HG02588 (cell line): ENCODE measurements around the gene SPOCK1.
"Not testable (repeated sequence)": the region's sequence is repeated elsewhere in the genome, so short reads cannot be mapped to it uniquely, and the experiment has no call there.

Experiments
- ATAC-seq: cut with Tn5 transposase; IDR thresholded peaks from one replicate; pipeline ENCODE4 v1.9.1; 2021; ENCODE audit warnings: mild to moderate bottlenecking, moderate library complexity; ENCODE audit not compliant: unreplicated experiment

Gene SPOCK1

DNA sequence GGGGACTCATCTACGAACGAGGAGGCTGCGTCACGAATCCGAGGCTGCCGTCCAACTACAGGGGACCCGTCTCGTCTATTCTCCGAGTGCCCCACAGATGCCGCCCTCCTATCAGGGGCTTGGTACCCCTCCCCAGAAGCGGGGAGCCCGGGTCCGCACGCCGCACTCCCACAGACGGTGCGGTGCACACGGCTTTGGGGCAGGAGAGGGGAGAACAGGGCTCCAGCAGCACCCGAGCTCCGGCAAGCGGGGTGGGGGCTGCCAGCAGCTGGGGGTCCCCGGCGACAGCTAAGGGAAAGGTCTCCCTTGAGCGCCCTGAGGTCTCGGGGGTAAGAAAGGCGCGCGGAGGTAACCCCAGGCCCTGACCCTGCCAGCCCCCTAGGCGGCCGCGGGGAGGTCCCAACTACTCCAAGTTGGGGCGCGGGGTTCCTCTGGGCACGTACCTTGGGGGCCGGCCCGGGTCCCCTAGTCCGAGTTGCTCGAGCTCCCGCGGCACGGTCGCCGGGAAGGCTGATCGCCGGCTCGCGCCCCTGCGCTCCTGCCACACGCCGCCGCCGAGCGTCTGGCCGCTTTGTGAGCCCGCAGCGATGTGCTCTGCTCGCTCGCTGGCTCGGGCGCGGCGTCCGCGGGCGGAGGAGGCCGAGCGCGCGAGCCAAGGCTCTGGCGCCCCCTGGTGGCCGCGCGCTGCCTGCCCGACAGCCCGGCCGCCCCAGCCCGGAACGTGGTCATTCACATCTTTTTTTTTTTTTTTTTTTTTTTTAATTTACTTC is at the start of gene SPOCK1:
Gene SPOCK1 (minus strand): TSS at position 591 of the 770 bp plus-strand sequence.
- peak; percentile 90 for ATAC-seq

GRCh38 chr5:137545956-137546355 is 46.8 kb upstream of the SPOCK1 start:
- ATAC-seq: no peak

- ATAC-seq: not testable (repeated sequence)
These were observed 36.3 kb upstream of the SPOCK1 start for GRCh38 chr5:137535449-137535848.

GRCh38 chr5:137533963-137534362 is 34.8 kb upstream of the SPOCK1 start:
- ATAC-seq: no peak

GRCh38 chr5:137531266-137531665 is 32.1 kb upstream of the SPOCK1 start:
- no peak for ATAC-seq

- no peak for ATAC-seq
These were observed 22.1 kb upstream of the SPOCK1 start for GRCh38 chr5:137521246-137521645.

DNA sequence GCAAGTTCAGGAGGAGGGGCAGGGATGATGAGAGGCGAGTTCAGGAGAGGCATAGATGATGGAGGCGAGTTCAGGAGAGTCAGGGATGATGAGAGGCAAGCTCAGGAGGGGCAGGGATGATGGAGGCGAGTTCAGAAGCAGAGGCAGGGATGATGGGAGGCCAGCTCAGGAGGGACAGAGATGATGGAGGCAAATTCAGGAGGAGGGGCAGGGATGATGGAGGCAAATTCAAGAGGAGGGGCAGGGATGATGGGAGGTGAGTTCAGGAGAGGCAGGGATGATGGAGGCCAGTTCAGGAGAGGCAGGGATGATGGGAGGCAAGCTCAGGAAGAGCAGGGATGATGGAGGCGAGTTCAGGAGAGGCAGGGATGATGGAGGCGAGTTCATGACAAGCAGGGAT is 17.8 kb upstream of the SPOCK1 start:
- no peak for ATAC-seq

GRCh38 chr5:137516251-137516797 is 17.2 kb upstream of the SPOCK1 start:
- ATAC-seq: no peak

GRCh38 chr5:137515238-137515637 is 16.1 kb upstream of the SPOCK1 start:
- no peak for ATAC-seq

- ATAC-seq: no peak
These were observed 11.5 kb upstream of the SPOCK1 start for GRCh38 chr5:137510671-137511070.

- ATAC-seq: no peak
These were observed 8.0 kb upstream of the SPOCK1 start for GRCh38 chr5:137507150-137507549.

DNA sequence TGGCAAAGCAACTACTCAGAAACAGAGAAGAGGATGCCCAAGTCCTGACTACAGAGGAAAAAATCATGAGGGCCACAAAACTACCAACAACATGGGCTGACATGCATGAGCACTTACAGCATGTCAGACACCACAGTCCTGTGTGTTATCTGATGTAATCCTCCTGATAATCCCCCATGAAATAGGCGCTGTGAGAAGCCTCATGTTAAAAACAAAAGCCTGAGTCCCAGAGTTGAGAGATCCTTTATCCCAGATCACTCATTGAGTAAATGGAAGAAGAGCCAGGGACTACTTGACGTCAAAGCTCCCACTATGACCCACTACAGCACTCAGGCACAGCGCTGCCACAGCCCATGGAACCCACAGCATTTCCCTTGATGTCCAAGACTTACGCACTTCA is 7.2 kb upstream of the SPOCK1 start:
- ATAC-seq: no peak

DNA sequence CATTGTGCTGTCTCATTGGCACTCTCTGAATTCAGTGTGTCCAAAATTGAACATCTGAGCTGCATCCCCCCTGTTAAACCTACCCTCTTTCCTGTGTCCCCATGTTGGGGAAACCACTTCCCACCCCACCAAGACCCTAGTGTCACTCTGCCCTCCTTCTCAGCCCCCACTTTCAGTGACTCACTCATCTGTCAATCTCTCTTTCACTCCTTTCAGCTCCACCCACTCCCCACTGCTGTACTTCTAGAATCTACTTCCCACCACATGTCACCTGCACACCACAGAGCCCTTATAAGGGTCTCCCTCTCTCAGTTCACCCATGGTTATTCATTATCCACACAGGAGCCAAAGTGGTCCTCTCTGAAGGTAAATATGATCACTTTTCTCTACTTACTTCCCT is 5.8 kb upstream of the SPOCK1 start:
- no peak for ATAC-seq

DNA sequence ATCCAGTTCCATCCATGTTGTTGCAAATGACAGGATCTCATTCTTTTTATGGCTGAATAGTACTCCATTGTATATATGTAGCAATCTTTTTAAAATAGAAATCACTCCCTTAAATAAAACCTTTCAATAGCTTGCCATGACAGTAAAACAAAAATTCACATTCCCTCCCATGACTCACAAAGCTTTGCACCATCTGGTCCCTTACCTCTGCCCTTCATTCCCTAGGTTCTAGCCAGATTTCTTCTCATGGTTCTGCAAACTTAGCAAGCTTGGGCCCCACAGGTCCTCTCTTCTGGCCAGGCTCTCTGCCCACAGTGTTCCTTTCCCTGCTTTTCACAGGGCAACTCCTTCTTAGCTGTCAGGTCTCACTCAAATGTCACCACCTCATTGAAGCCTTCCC is 4.3 kb upstream of the SPOCK1 start:
- no peak for ATAC-seq

- ATAC-seq: no peak
These were observed 3.5 kb upstream of the SPOCK1 start for GRCh38 chr5:137502632-137503031.

GRCh38 chr5:137501846-137502406 is 2.8 kb upstream of the SPOCK1 start:
- no peak for ATAC-seq

DNA sequence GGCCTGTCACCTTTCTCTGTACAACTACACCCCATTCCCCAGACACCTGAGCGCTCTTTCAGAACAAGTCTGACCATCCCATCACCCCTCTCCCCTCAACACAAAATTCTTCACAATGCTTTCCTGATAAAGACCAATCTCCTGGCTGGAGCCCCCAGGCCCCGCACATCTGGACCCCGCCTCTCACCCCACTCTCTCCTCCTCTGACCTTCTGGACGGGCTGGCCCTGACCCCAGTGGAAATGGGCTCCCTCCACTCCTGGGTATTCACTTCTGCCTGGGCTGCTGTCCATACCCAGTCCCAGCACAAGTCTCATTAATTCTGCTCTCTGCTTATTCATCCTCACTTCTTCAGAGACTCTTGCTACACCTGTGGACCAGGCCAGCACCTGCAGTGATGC is 2.1 kb upstream of the SPOCK1 start:
- no peak for ATAC-seq

- no peak for ATAC-seq
These were observed 1.6 kb upstream of the SPOCK1 start for GRCh38 chr5:137500615-137501225.

GRCh38 chr5:137499506-137499847 is 351 bp upstream of the SPOCK1 start:
- not testable (repeated sequence) for ATAC-seq

GRCh38 chr5:137498301-137498735 is 808 bp downstream of the SPOCK1 start:
- ATAC-seq: no peak

DNA sequence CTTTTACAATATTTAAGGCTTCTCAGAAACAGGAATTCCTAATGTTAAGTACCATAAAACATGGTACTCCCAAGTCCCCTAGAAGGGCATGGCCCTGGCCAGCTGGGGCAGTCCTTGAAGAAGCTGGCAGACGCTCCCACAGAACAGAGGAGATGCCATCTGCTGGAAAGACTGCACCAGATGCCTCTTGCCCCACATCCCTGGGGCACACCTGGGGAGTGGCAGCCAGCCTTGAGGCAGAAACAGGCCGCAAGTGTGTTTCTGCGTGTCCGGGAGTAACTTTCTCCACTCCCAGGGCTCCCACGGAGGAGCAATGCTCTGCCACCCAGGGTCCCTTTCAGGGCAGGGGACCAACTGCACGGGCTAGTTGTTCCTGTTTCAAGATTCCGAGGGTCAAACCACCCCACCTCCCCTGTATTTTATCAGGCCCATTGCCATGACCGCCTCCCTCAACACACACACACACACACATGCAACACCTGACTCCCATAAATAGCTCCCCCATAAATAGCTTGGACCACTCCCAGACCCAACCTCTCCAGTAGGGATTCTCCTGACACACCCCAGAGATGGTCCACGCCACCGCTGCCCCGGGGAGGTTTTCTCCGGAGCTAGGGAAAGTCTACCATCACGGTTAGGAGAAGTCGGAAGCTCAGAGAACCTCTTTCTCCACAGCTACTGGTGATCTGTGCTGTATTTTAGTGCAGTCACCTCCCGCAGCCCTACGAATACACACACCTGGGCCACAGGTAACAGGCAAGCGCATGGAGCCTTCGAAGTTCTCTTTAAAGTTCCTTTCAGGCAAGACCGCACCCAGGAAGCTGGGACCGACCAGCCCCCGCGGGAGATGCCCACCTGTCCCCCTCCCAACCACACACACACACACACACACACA is 1.5 kb downstream of the SPOCK1 start:
- no peak for ATAC-seq
